Tibial nerve (tissue), 4 donors: Measurements from ENCODE around the gene ABCB11. TPM values are rescaled to one million over a fixed set of nuclear protein-coding genes. Genes with fewer than 3 reads are reported as not detected.
A peak's percentile ranks its signal among the peaks of the same experiment; 100 is the strongest.

Experiments
- DNase-seq, 2 donors: peaks; one replicate each; pipeline ENCODE4 v3.0.0-alpha.2; 2019; ENCODE audit warnings: low spot score in 2 of 2
- H3K27ac ChIP-seq, 4 donors: fragments of 200-600 bp; sonication (generic) in 3 of 4; one replicate each; pipeline ENCODE4 v1.5.1; 2017 to 2019; ENCODE audit warnings: mild to moderate bottlenecking in 1 of 4
- H3K27me3 ChIP-seq, 2 donors: fragments of 200-600 bp; sonication (generic) in 1 of 2; one replicate each; pipeline versions ENCODE4 v1.5.1 to v1.6.0; 2017 to 2019
- H3K36me3 ChIP-seq, 3 donors: fragments of 200-600 bp; sonication (generic); one replicate each; pipeline ENCODE4 v1.5.1; 2018 to 2019
- H3K4me1 ChIP-seq, 4 donors: fragments of 200-600 bp; sonication (generic) in 3 of 4; one replicate each; pipeline ENCODE4 v1.5.1; 2017 to 2019
- H3K4me3 ChIP-seq, 4 donors: fragments of 200-600 bp; sonication (generic) in 3 of 4; one replicate each; pipeline ENCODE4 v1.5.1; 2017 to 2019; ENCODE audit warnings: mild to moderate bottlenecking in 1 of 4, moderate library complexity in 1 of 4
- H3K9me3 ChIP-seq, 4 donors: fragments of 200-600 bp; sonication (generic) in 3 of 4; one replicate each; pipeline ENCODE4 v1.5.1; 2017 to 2019
- CTCF ChIP-seq, 5 experiments: fragments of 200-600 bp in 3 of 5; fragments of 450-650 bp in 2 of 5; sonication (generic) in 3 of 5; IDR thresholded peaks; one replicate each; pipeline ENCODE4 v1.5.1; 2016 to 2019; ENCODE audit warnings: antibody characterized with exemption in 5 of 5, mild to moderate bottlenecking in 3 of 5, moderate library complexity in 2 of 5
- EP300 ChIP-seq, 2 donors: sonication (generic); formaldehyde crosslinking; IDR thresholded peaks; one replicate each; pipeline ENCODE4 v1.6.1; 2017; ENCODE audit warnings: antibody characterized with exemption in 2 of 2, mild to moderate bottlenecking in 1 of 2
- POLR2A ChIP-seq, 2 donors: fragments of 450-650 bp; IDR thresholded peaks; one replicate each; pipeline ENCODE4 v1.6.1; 2017; ENCODE audit warnings: antibody characterized with exemption in 2 of 2, mild to moderate bottlenecking in 2 of 2, moderate library complexity in 2 of 2
- WGBS, 2 donors: methylation state at CpG; one replicate each; pipeline ENCODE4 v1.1.5; 2018; 5-methylcytosine and 5-hydroxymethylcytosine counted together
- total RNA-seq, 4 donors: library from RNA; depleted of rRNA; stranded (reverse); fragments of >200 nt; gene quantifications; one replicate each; pipeline ENCODE4 v1.1.0, GENCODE V29; 2016

The ABCB11 gene
- total RNA-seq, 4 donors from 2014 or later = 0.30 to 0.63 (median 0.39) TPM; not detected in 1

- Histone ChIP-seq H3K36me3 (no peaks in the 10 kb centered on the region), H3K4me3 (no peak overlapping the region), H3K9me3 (no peaks in the 10 kb centered on the region), H3K27ac (peak overlapping the region in 2 of 4 donors; percentile 17 to 28), H3K27me3 (no peaks in the 10 kb centered on the region), H3K4me1 (no peaks in the 10 kb centered on the region)
- DNase-seq = no peak
- 45 to 64% methylated on average over 3 of the region's 3 CpGs for WGBS, 2 donors
- TF ChIP-seq POLR2A (IDR thresholded peaks at IDR 0.05) = no peak
- TF ChIP-seq EP300 (IDR thresholded peaks at IDR 0.05) = peak; percentile 56 to 58
- no peak for TF ChIP-seq CTCF (IDR thresholded peaks at IDR 0.05)
These were observed 59.9 kb downstream of the ABCB11 start for GRCh38 chr2:168971261-168971660.

DNA sequence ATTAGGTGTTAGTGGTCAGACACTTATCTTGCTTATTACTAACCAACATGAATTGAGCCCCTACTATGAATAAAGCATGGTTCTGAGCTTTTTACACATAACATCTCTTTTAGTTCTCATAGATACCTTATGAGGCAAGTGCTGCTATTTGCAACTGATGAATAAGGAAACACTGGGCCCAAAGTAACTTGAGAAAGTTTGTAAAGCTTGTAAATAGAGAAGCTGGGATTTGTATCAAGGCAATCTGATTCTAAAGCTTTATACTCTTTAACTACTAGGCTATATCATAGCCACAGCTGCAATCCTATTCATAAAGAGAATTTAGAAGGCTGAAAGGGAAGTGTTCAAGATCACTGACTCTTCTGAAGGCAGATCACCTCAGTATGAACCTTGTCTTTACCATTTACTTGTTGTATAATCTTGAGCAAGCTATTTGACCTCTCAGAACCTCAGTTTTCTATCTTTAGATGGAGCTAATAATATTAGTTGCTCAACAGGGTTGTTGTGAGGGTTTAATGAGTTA lies 60.4 kb downstream of the ABCB11 start:
- H3K27ac ChIP-seq = peak overlapping the region in 2 of 4 donors; percentile 8 to 17
- no peaks in the 10 kb centered on the region for H3K9me3 ChIP-seq
- no peaks in the 10 kb centered on the region for H3K36me3 ChIP-seq
- no peaks in the 10 kb centered on the region for H3K27me3 ChIP-seq
- no peak for DNase-seq
- no peak overlapping the region for H3K4me3 ChIP-seq
- H3K4me1 ChIP-seq = no peaks in the 10 kb centered on the region
- TF ChIP-seq EP300 (IDR thresholded peaks at IDR 0.05) (no peak), POLR2A (IDR thresholded peaks at IDR 0.05) (no peak), CTCF (IDR thresholded peaks at IDR 0.05) (no peak)

DNA sequence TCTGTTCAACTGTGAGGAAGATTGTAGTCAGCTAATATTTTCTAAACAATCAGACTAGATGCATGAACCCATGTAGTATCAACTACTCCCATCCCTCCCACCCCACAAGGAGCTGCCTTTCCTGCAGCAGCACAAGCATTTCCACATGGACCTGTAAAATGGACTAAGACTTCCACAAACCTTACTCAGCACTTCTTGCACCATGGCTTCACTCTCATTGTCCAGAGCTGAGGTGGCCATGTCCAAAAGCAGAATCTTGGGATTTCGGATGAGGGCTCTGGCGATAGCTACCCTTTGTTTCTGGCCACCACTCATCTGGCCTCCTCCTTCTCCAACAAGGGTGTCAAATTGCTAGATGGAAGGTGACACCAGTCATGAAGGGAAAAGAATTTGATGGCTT lies 61.3 kb downstream of the ABCB11 start:
- 94 to 97% methylated on average over 2 of the region's 2 CpGs for WGBS, 2 donors

DNA sequence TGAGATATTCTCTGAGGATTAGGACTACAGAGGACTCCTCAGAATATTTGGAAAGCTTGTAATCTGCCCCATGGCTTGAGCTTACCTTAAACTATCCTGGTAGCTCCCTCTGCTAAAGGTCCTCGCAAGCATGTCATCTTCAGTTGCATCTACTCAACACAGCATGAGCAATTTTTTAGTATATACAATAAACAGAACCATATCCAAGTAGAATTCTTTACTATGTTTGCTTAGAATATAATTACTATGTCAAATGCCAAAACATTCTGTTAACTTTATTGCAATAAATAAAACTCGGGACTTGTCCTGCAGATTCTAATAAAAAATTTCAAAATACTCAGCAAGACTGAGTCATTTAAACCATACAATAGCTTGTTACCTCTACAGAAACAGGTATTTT lies 62.8 kb downstream of the ABCB11 start:
- WGBS, 2 donors = 86 to 90% methylated on average over 2 of the region's 2 CpGs
- no peaks in the 10 kb centered on the region for H3K9me3 ChIP-seq
- H3K4me3 ChIP-seq = no peak overlapping the region
- no peaks in the 10 kb centered on the region for H3K36me3 ChIP-seq
- no peak overlapping the region for H3K27ac ChIP-seq
- no peak for TF ChIP-seq POLR2A (IDR thresholded peaks at IDR 0.05)
- no peak for TF ChIP-seq CTCF (IDR thresholded peaks at IDR 0.05)
- TF ChIP-seq EP300 (IDR thresholded peaks at IDR 0.05) = no peak
- H3K4me1 ChIP-seq = no peaks in the 10 kb centered on the region
- no peaks in the 10 kb centered on the region for H3K27me3 ChIP-seq
- no peak for DNase-seq

More for the DNA sequence above, 61.3 kb downstream of the ABCB11 start:
- no peaks in the 10 kb centered on the region for H3K36me3 ChIP-seq
- TF ChIP-seq CTCF (IDR thresholded peaks at IDR 0.05) (no peak), EP300 (IDR thresholded peaks at IDR 0.05) (no peak), POLR2A (IDR thresholded peaks at IDR 0.05) (no peak)
- H3K27me3 ChIP-seq = no peaks in the 10 kb centered on the region
- no peak overlapping the region for H3K27ac ChIP-seq
- H3K9me3 ChIP-seq = no peaks in the 10 kb centered on the region
- H3K4me1 ChIP-seq = no peaks in the 10 kb centered on the region
- no peak for DNase-seq
- no peak overlapping the region for H3K4me3 ChIP-seq

DNA sequence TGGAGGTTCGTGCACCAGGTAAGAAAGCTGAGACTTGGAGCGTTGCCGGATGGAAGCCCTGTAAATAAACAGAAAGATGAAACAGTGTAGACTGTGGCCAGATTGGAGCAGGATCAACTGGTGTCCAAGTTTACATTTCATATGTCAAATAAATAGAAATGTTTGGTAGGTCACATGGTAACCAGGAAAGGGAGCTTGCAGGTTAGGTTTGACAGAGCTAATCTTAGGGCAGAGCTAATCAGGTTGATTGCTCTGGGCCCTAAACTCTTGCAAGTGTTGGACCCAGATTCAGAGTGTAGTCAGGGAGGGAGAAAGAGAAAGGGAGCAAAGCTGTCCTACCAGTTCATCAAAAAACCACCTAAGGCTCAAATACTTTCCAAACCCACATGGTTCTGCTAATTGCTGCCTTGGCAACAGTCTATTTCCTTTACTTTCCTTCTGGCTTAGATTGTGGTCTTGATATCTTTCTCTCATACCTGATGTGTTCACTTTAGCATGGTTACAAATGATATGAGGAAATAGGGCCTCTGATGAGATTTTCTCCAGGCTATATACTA lies 66.8 kb downstream of the ABCB11 start:
- H3K27ac ChIP-seq = no peak overlapping the region
- DNase-seq = no peak
- no peaks in the 10 kb centered on the region for H3K27me3 ChIP-seq
- H3K9me3 ChIP-seq = no peaks in the 10 kb centered on the region
- no peaks in the 10 kb centered on the region for H3K4me1 ChIP-seq
- H3K36me3 ChIP-seq = no peaks in the 10 kb centered on the region
- TF ChIP-seq EP300 (IDR thresholded peaks at IDR 0.05) = no peak
- no peak for TF ChIP-seq POLR2A (IDR thresholded peaks at IDR 0.05)
- TF ChIP-seq CTCF (IDR thresholded peaks at IDR 0.05) = no peak
- 94% methylated on average over 3 of the region's 3 CpGs for WGBS, 2 donors
- no peak overlapping the region for H3K4me3 ChIP-seq
